Right kidney (tissue), 1 donor: ENCODE measurements around the gene PTPN18.

Experiments used
- DNase-seq: peaks from one replicate; pipeline ENCODE4 v3.0.0-alpha.2; 2016

PTPN18 gene

DNA sequence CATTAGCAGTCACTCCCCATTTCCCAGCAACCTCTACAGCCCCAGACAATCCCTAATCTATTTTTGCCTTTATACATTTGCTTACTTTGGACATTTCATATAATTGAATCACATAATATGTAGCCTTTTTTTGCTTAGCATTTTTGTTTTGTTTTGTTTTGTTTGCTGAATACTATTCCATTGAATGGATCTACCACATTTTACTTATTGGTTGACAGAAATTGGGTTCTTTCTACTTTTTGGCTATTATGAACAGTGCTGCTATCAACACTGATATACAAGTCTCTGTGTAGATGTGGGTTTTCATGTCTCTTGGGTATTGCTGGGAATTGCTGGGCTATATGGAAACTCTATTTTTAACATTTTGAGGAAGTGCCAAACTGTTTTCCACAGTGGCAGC is 7.6 kb downstream of the PTPN18 start:
- no peak for DNase-seq

- no peak for DNase-seq
These were observed 9.2 kb downstream of the PTPN18 start for GRCh38 chr2:130365075-130365474.

- no peak for DNase-seq
These were observed 10.1 kb downstream of the PTPN18 start for GRCh38 chr2:130365963-130366362.

DNA sequence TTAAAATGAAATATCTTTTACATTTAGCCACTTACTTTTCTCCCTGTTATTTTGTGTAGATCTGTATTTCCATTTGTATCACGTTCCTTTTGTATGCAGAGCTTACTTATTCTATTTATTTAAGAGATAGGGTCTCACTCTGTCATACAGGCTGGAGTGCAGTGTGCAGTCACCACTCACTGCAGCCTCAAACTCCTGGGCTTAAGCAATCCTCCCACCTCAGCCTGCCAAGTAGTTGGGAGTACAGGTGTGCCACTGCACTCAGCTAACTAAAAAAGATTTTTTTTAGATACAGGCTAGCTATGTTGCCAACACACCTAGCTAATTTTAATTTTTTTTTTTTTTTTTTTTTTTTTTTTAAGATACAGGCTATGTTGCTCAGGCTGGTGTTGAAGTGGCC is 10.9 kb downstream of the PTPN18 start:
- DNase-seq = no peak

DNA sequence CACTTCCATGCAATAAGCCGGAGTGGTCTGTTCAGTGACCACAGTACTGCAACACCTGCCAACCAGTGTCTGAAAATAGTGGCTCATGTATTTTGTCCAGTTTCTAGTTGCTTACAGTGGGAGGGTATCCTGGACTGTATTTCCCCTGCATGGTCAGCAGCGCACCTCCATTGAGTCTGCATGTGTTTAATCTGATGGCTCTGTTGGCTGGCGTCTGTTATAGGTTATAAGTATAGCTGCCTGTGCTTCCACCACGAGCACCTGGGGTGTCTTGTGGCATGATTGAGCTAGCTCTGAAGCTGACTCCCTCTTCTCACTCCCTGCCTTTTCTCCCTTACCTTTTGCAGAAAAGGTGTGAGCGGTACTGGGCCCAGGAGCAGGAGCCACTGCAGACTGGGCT is 12.9 kb downstream of the PTPN18 start:
- DNase-seq = no peak

GRCh38 chr2:130369311-130369964 is 13.6 kb downstream of the PTPN18 start:
- no peak for DNase-seq

- no peak for DNase-seq
These were observed 14.1 kb downstream of the PTPN18 start for GRCh38 chr2:130369965-130370341.

DNA sequence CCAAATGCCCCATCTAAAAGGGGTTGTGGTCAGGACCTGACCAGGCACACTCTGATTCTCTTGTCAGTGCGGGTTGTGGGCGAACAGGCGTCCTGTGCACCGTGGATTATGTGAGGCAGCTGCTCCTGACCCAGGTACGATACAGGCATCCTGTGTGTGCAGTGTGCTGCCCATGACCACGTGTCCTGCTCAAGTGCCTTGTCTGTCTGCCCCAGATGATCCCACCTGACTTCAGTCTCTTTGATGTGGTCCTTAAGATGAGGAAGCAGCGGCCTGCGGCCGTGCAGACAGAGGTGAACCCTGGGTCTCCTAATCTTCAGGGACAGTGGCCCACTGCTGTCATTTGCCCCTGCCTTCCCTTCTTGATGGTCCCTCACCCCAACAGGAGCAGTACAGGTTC is 14.6 kb downstream of the PTPN18 start:
- no peak for DNase-seq

DNA sequence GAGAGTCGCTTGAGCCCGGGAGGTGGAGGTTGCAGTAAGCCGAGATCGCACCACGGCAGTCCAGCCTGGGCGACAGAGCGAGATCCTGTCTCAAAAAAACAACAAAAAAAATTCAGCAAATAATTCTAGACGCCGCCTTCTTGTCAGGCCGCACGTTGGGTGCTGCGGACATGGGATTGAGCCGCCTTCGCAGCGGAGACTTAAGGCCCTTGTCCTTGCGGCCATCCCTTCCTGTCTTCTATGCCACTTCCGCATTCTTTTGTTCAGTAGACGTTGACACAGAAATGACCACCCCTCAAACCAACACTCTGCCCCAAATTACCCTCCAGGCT is 15.8 kb downstream of the PTPN18 start:
- DNase-seq = no peak

- DNase-seq = peak; percentile 96
These were observed 16.4 kb downstream of the PTPN18 start for GRCh38 chr2:130372055-130372832.

DNA sequence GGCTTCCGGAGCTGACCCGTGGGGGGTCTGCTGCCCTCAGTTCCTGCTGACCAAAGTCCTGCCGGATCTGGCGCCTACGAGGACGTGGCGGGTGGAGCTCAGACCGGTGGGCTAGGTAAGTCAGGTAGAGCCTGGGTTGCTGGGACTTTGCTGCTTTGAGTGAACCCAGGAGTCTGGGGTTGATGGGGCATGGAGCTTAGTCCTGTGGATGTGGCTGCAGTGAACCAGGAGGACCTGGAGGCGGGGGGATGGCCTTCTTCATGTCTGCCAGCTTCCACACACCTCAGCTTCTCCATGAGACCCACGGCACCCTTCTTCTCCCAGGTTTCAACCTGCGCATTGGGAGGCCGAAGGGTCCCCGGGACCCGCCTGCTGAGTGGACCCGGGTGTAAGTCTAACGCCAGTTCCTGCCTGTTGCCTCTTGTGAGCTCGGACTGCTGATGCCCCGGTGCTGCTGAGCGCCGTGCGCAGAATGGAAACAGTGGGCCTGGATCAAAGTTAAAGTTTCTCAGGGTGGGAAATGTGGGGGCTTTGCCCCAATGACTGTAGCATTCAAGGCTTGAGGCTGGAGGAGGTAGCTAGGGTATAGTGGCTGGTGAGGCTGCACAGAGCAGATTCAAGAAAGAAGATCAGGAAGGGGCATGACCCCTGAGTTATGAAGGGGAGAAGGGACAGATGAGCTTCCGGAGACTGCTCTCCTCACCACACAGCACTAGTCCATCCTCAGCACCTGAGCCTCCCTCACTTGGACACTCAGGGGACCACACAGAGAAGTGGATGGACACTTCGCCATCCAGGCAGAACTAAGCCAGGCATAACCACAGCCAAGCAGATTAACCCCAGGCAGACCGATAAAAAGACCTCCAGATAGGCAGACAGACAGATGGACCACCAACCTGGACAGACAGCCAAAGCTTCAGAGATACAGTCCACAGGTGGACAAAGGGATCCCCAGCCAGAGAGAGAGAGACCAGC is 17.3 kb downstream of the PTPN18 start:
- DNase-seq = peak; percentile 28

DNA sequence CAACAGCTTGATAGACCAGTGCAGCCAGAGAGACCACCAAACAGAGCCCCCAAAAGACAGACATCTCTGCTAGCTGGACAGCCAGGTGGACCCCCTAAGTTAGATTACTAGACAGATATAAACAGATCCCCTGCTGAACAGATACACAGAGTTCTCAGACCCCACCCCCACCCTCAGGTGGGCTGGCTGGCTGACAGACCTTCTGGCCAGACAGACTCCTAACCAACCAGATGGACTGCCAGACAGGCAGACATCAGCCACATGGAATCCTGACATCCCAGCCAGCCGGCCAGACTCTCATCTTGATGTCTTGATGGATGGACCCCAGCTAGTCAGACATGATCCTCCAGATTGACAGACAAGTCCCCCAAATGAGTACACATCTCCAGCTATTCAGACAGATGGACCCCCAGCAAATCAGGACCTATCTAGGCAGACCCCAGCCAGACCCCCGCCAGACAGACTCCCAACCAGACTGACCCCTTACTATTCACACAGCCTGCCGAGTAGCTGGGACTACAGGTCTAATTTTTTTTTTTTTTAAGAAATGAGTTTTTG is 18.0 kb downstream of the PTPN18 start:
- DNase-seq = no peak

DNA sequence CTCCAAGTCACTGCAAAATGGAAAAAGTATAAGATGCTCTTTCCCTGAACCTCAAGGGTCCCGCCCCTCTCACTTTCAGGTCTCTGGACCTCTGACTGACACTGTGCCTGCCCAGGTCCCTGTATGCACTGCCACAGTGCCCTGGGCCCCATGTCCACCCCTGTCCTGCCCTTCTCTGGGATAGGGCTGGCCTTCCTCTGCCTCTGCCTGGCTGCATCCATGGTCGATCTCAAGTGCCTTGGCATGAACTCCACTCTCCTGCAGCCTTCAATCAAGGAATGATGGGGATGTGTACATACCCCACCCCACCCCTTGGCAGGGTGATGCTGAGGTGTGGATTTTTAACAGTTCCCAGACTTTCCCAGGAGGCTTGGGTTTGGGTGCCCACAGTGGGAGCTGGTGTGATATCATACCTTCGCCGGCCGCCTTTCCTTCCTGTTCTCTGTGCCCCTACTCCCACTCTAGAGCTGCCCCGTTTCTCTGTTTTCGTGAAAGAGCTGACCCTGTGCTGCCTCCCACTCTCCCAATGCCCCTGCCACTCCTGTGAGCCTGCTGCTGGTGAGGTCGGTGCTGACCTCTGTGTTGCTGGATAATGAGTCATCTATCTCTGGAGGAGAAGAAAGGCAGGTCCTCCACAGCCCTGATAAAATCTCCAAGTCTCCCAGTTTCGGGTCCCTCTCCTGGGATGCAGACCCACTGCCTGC is 18.9 kb downstream of the PTPN18 start:
- no peak for DNase-seq

DNA sequence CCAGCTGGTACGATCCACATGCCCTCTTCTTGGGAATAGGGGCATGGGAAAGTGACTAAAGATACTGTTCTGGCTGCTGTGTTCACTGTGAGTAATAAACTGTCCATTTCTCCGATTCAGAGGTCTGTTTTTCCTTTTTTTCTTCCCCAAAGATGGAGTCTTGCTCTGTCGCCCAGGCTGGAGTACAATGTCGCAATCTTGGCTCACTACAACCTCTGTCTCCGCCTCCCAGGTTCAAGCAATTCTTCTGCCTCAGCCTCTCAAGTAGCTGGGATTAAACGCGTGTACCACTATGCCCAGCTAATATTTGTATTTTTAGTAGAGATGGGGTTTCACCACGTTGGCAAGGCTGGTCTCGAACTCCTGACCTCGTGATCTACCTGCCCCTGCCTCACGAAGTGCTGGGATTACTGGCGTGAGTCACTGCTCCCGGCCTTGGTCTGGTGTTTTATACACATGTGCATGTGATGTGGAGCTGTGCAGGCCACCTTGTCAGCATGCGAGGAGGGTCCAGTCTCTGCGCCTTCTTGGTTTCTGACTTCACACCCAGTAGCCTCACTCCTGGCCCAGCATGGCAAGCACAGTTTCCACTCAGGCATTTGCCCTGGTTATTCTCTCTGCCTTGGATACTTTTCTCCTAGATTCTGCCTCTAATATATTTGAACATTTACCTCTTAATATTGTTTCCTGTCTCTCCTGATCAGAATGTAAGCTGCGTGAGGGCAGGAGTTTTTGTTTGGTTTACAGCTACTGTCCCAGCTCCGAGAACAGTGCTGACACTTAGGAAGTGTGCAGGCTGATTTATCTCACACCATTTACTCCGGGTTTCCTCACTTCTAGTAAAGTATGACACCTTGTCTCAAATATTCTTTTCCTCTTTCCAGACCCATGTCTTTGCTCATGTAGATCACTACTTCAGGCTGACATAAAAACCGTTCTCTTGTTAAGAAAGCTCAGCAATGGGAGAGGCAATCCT is 19.7 kb downstream of the PTPN18 start:
- DNase-seq = no peak

GRCh38 chr2:130376433-130377293 is 20.8 kb downstream of the PTPN18 start:
- no peak for DNase-seq

GRCh38 chr2:130377491-130377890 is 21.6 kb downstream of the PTPN18 start:
- DNase-seq = no peak

GRCh38 chr2:130378206-130378897 is 22.5 kb downstream of the PTPN18 start:
- no peak for DNase-seq

DNA sequence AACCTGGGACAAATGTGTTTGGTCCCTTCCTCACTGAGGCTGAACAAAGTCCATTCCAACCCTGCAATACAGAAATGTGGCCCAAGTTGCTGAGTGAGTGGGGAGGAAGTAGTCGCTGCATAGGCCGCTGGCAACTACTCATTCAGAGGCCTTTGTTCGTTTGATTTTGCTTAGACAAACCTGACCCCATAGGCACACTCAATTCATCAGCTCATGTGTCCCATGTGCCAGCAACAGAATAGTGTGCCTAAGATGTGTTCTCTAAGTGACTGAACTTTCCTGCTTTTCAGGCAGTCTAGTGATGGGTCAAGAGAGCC is 23.0 kb downstream of the PTPN18 start:
- DNase-seq = no peak
